Measurements from ENCODE around the gene ZIM2.

Gene ZIM2

GRCh38 chr19:56806639-56807038 is 33.9 kb downstream of the ZIM2 start:
- no peak for DNase-seq

- no peak for DNase-seq
Measured at GRCh38 chr19:56778351-56778750, 62.2 kb downstream of the ZIM2 start.

DNA sequence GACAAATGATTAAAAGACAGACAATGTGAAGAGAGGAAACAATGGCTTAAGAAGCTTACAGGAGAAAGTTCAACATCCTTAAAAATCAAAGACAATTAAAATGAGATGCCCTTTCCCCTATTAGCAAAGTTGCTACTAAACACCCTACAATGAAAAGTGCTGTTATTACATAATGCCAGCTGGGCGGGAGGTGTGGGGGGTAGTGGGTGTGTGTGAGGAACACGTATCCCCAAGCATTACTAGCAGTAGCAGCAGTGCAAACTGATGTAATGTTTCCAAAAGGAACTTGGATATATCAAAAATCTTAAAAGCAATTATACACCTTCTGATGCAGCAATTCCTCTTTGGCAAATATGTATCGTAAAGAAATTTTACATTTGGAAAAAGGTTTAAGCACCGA is 70.9 kb downstream of the ZIM2 start:
- DNase-seq, result no peak

DNA sequence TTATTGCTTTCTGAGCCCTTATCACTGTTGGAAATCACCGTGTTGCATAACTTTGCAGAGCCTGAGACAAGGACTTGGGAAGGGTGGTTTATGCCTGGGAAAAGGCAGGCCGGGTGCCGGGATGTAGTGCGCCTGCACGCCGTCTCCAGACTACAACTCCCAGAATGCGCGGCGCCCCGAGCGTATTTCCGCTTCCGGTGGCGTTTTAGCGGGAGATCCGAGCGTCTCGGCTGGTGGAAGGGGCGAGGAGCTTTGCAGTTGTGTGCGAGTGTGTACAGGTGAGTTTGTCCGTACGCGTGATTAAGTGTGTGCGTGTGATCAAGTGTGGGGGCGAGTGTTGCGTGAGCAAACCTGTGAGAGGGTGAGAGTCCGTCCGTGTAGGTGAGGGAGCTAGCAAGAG is 75.4 kb downstream of the ZIM2 start:
- DNase-seq, result no peak

DNA sequence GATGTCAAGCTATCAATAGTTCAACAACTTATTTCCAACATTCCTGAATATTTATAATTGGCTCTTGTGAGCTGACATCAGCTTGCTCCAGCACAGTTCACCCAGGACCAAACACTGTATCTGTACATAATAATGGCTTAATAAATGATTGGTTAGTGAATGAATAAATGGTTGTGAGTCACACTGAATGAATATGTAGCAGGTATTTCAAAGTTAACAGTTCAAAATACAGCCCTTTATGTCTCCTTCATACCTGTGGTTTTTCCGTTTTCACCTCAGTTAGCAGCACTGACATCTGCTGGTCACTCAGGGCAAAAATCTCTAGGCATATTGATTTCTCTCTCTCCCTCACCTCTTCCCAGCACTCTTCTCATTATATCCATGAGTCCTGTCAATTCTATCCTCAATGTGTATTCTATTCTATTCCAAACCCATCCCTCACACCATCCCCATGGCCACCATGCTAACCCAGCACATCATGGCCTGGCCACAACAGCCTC is 76.3 kb downstream of the ZIM2 start:
- no peak for DNase-seq

DNA sequence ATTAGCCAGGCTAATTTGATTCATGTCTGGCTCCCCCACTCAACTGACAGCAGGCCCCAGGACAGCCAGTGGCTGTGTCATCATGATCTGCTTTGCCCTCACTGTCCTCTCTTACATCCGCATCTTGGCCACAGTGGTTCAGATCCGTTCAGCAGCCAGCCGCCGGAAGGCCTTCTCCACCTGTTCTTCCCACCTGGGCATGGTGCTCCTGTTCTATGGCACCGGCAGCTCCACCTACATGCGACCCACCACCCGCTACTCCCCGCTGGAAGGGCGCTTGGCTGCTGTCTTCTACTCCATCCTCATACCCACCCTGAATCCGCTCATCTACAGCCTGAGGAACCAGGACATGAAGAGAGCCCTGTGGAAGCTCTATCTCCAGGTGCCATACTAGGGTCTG is 79.7 kb downstream of the ZIM2 start:
- DNase-seq, result no peak

DNA sequence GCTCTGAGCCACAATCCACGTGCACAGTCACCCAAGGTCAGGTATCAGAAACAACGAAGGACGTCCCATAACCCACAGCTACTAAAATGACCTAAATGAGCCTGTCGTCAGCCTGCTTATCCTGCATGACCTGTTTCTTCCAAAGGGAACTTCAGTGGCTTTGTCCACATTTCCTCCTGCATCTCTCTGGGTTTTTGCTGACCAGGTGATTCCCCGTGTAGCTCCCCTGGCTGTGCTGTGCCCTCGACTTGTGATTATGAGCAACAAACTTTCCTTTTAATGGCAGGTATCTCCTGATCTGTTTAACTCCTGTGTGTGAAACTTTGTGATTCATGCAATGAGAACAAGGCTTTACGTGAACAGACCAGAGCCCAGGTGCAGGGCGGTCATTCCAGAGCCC is 81.0 kb downstream of the ZIM2 start:
- DNase-seq, result no peak

- no peak for DNase-seq
Measured at GRCh38 chr19:56751078-56751489, 89.4 kb downstream of the ZIM2 start.

DNA sequence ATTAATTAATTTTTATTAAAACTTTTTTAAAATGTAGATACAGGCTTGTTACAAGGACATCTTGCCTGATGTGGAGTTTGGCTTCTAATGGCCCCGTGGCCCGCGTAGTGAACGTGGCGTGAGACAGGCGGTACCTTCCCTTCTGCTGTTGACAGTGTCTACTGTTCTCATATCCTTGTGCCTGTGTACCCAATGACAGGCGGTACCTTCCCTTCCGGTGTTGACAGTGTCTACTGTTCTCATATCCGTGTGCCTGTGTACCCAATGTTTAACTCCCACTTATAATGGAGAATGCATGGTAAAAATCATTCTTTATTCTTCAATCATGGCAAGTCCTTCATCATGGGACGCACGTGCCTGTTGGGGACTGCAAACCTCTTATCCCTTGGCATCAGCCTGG is 89.9 kb downstream of the ZIM2 start:
- no peak for DNase-seq

DNA sequence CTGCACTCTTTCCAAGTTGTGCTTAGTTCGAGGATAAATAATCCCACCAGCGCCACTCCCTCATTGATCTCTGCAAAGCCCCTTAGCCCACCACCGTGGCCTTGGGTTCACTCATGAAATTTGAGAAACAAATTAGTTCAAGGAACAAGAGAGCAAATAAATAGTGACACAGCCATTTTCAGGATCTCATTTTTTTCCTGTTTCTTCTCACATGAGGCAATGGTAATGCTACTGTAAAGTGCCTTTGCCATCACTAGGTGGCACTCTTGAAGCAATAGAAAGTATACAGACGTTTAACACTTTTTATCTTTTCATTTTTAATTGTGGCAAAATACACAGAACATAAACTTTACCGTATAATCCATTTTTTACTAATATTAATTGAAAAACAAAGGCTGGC is 92.1 kb downstream of the ZIM2 start:
- DNase-seq, result no peak

GRCh38 chr19:56746367-56746766 is 94.2 kb downstream of the ZIM2 start:
- no peak for DNase-seq

DNA sequence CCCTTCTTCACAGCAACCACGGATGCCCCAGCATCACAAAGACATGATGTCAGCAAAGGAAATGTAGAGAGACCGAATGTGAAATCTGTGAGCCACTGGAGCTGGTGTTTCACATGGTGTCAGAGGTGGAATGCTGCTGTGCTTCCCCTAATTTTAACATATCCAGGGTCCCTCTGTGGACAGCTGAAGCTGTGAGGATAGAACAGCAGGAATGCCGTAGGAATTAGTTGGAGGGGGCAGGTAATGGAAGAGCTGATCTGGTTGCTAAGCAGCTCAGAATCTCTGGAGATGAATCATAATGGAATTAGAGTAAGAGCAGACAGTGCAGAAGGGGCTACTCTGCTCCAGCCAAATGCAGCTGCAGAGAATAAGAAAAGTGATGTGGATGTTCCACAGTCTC is 100.0 kb downstream of the ZIM2 start:
- no peak for DNase-seq

DNA sequence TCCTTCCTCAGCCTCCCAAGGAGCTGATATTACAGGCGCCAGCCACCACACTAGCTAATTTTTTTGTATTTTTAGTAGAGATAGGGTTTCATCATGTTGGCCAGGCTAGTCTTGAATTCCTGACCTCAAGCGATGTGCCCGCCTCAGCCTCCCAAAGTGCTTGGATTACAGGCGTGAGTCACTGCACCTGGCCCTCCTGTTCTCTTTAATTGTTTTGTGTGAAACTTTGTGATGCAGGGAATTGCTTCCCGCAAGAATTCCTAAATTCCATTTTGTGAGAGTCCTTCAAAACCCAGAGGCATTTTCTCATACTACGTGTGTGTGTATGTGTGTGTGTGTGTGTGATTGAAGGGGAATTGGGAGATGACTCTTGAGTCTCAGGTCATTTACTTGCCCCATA is 104.0 kb downstream of the ZIM2 start:
- DNase-seq, result no peak

DNA sequence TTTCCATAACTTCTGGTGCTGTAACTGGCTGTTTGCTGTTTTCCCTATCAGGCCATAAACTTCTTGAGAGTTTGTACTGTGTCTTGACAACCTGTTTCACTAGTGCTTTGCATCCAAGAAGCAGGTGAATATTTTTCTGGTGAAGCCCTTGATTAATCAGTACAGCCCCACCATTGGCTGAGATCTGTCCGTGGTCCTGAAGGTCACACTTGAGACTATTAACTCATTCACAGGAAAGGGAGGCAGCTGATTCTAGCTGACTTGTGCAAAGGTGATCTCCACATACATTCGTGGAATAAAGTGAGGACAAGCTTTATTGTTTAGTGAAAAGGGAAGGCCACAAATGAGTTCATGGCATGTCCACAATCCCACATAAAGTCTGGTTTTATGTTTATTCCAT is 107.5 kb downstream of the ZIM2 start:
- DNase-seq, result no peak

GRCh38 chr19:56727677-56728076 is 112.8 kb downstream of the ZIM2 start:
- DNase-seq, result no peak

- DNase-seq, result no peak
Measured at GRCh38 chr19:56725829-56726424, 114.6 kb downstream of the ZIM2 start.
